ENCODE measurements around the gene GIPC3.
"Not testable (repeated sequence)": the region's sequence is repeated elsewhere in the genome, so short reads cannot be mapped to it uniquely, and the experiment has no call there.

GIPC3 gene

GRCh38 chr19:3576696-3577443 is 8.4 kb upstream of the GIPC3 start:
- DNase-seq: no peak

GRCh38 chr19:3577723-3578344 is 7.4 kb upstream of the GIPC3 start:
- no peak for DNase-seq

GRCh38 chr19:3578390-3578789 is 6.9 kb upstream of the GIPC3 start:
- DNase-seq: no peak

- no peak for DNase-seq
Observed at GRCh38 chr19:3580156-3580934, 4.9 kb upstream of the GIPC3 start.

- DNase-seq: not testable (repeated sequence)
Observed at GRCh38 chr19:3581792-3582191, 3.5 kb upstream of the GIPC3 start.

GRCh38 chr19:3584036-3584802 is 1.1 kb upstream of the GIPC3 start:
- not testable (repeated sequence) for DNase-seq

- peak; percentile 32 to 34 for DNase-seq
Observed at GRCh38 chr19:3586127-3586626, 899 bp downstream of the GIPC3 start.

- no peak for DNase-seq
Observed at GRCh38 chr19:3586707-3587346, 1.5 kb downstream of the GIPC3 start.

GRCh38 chr19:3589439-3589838 is 4.2 kb downstream of the GIPC3 start:
- no peak for DNase-seq

DNA sequence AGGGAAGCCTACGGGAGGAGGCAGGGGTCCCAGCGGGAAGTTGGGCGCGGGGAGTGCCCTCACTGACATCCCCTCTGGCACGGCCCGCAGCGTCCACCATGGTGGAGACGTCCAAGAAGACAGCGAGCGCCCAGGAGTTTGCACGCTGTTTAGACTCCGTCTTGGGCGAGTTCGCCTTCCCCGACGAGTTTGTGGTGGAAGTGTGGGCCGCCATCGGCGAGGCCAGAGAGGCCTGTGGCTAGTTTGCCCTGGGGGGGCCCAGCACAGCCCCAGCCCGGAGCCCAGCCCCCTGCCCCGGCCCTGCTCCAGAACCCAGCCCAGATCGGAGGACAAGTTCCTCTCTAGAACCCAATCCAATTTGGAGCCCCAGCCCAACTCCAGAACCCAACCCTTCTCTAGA is 4.7 kb downstream of the GIPC3 start:
- DNase-seq: no peak

DNA sequence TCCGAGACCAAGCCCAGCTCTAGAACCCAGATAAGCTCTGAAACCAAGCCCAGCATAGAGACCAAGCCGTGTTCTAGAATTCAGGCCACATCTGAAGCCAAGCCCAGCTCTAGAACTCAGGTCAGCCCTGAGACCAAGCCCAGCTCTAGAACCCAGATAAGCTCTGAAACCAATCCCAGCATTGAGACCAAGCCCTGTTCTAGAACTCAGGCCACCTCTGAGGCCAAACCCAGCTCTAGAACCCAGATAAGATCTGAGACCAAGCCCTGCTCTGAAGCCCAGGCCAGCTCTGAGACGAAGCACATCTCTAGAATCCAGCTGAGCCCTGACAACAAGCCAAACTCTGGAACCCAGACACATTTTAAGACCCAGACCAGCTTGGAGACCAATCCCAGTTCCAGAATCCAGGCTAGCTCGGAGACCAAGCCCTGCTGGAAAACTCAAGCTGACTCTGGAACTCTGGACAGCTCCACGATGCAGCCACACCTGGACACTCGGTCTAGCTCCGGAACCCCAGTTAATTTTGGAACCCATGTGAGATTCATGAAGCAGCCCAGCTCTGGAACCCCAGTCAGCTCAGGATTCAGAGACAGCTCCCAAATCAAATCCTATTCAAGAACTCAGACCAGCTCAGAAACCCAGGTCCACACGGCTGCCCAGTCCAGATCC is 5.8 kb downstream of the GIPC3 start:
- DNase-seq: no peak

GRCh38 chr19:3591876-3592613 is 6.8 kb downstream of the GIPC3 start:
- no peak for DNase-seq

- no peak for DNase-seq
Observed at GRCh38 chr19:3593156-3593555, 7.9 kb downstream of the GIPC3 start.

DNA sequence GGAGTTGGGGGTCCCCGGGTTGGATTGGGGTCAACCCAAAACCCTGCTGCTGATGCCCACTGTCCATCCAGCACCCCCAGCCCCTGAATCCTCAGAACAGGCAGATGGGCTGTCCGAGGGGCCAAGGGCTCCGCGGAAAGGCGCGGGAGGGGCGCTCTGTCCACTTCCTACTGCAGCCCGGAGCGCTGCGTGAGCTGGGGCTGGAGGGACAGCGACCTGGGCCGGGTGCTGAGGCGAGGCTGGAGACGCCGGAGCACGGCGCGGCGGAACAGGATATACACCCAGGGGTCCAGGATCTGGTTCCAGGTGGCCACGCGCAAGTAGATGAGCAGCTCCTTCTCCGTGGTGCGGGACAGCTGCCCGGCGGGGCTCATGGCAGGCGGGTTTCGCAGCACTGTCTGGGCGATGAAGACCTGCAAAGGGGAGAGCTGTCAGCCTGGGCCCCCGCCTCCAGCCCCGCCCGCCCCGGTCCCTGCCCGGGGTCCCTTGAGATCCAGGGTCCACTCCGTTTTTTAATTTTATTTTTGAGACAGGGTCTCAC is 10.3 kb downstream of the GIPC3 start:
- no peak for DNase-seq

GRCh38 chr19:3599776-3600187 is 14.5 kb downstream of the GIPC3 start:
- DNase-seq: no peak

DNA sequence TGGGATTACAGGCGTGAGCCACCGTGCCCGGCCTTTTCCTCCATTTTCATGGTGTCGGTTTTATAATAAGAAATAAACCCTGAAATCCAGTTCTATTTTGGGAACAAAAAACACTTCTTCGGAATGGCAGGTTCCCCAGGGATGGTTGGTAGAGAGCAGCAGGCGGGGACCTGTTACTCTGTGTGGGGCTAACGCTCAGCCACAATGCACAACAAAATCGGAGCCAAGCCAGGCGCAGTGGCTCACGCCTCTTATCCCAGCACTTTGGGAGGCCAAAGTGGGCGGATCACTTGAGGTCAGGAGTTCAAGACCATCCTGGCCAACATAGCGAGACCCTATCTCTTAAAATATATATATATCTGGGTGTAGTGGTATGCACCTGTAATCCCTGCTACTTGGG is 15.7 kb downstream of the GIPC3 start:
- no peak for DNase-seq

- no peak for DNase-seq
Observed at GRCh38 chr19:3603121-3603811, 18.0 kb downstream of the GIPC3 start.

- no peak for DNase-seq
Observed at GRCh38 chr19:3604227-3604986, 19.1 kb downstream of the GIPC3 start.

DNA sequence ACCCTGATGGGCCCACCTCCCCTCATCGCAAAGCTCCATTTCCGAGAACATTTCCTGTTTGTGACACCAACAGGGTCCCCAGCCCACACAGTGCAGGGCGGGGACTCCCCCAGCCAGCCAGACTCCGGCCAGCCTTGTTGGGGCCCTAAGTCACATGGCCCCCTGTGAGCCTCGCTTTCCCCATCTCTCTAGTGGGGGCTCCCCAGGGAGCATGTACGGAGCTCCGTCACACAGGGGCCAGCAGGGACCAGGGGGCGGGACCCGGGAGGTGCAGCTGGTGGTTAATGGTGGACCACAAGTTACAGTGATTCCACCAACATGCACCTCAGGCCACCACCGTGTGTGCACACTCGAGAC is 19.7 kb downstream of the GIPC3 start:
- peak; percentile 30 to 33 for DNase-seq

All from CD4-positive, alpha-beta T cell treated with Interleukin-4 for 1 hour (primary cell).